Measurements from ENCODE around the gene CALR3.
"Not testable (repeated sequence)": the region's sequence is repeated elsewhere in the genome, so short reads cannot be mapped to it uniquely, and the experiment has no call there.

The CALR3 gene

DNA sequence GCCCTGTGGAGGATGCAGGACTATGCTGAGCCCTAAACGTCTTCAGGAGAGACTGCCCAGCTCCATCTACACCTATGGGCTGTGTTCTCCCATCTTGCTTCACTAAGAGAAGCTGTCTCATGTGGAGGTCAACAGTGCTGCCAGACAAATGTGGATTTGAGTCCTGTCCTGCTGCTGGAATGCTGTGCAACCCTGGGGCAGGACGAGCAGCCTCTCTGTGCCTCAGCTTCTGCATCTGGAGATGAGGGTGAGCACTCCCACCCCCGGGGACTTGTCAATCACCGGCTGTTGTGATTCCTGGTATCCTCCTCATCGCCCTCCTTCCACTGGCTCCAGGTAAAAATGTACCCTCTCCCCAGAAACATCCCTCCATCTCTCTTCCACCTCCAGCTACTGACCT is 40.5 kb downstream of the CALR3 start:
- no peak overlapping the region for H3K4me3 ChIP-seq (ENCODE audit: low read depth, low read length)
- DNase-seq (ENCODE audit: low read depth), result no peak
- TF ChIP-seq, protein P1, sequence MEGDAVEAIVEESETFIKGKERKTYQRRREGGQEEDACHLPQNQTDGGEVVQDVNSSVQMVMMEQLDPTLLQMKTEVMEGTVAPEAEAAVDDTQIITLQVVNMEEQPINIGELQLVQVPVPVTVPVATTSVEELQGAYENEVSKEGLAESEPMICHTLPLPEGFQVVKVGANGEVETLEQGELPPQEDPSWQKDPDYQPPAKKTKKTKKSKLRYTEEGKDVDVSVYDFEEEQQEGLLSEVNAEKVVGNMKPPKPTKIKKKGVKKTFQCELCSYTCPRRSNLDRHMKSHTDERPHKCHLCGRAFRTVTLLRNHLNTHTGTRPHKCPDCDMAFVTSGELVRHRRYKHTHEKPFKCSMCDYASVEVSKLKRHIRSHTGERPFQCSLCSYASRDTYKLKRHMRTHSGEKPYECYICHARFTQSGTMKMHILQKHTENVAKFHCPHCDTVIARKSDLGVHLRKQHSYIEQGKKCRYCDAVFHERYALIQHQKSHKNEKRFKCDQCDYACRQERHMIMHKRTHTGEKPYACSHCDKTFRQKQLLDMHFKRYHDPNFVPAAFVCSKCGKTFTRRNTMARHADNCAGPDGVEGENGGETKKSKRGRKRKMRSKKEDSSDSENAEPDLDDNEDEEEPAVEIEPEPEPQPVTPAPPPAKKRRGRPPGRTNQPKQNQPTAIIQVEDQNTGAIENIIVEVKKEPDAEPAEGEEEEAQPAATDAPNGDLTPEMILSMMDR (IDR thresholded peaks at IDR 0.05; ENCODE audit: control insufficient read depth, extremely low read depth, insufficient read depth), result no peak

DNA sequence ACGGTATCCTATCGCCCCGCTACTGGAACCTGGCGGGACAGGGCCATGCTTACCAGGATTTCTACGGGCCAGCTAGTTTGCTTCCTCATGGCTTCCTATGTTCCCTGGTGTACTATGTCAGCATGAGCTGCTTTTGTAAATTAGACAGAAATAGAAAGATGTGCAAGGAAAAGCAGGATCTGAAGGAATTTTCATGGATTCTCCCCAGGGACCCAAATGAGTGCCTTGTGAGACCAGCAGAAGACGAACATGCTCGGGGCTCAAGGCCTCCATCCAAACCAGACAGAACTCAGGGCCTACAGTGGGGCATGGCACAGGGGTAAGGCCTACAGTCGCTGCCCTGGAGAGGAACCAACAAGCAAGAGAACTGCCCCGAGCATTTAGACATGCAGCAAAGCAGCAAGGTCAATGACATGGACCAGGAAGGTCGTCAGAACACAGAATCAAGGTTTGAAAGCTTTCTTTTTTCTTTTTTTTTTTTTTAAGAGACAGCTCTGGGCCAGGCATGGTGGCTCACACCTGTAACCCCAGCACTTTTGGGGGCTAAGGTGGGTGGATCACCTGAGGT is 41.5 kb downstream of the CALR3 start:
- DNase-seq (ENCODE audit: low read depth), result no peak
- TF ChIP-seq, protein P1 (IDR thresholded peaks at IDR 0.05; ENCODE audit: control insufficient read depth, extremely low read depth, insufficient read depth), result no peak
- no peak overlapping the region for H3K4me3 ChIP-seq (ENCODE audit: low read depth, low read length)

DNA sequence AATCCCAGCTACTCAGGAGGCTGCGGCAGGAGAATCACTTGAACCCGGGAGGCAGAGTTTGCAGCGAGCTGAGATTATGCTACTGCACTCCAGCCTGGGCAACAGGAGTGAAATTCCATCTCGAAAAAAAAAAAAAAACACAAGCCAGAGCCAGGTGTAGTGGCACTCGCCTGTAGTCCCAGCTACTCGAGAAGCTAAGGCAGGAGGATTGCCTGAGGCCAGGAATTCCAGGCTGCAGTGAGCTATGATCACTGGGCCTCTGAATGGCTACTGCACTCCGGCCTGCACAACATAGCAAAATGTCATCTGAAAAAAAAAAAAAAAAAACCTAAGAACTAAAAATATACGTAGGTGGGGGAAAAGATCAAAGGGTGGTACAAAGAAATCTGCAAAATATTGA is 43.6 kb downstream of the CALR3 start:
- H3K4me3 ChIP-seq (ENCODE audit: low read depth, low read length), result no peak overlapping the region
- TF ChIP-seq, protein P1 (IDR thresholded peaks at IDR 0.05; ENCODE audit: control insufficient read depth, extremely low read depth, insufficient read depth), result no peak
- no peak for DNase-seq (ENCODE audit: low read depth)

DNA sequence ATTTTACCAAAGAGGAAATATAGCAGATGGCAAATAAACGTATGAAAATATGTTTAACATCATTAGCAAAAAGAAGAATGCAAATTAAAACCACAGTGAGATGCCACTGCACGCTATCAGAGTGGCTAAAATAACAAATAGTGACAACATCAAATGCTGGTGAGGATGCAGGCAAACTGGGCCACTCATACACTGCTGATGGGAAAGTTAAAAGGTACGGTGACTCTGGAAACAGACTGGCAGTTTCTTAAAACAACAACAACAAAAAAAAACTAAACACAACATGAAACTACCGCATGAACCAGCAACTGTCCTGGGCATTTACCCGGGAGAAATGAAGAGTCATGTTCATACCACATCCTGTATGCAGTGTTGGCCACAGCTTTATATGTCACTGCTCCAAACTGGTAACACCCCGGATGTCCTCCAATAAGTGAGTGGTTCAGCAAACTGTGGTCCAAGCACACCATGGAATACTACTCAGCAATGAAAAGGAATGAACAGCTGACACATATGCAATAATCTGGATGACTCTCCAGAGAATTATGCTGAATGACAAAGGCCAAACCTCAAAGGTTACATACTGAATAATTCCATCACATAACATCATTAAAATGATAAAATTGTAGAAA is 46.5 kb downstream of the CALR3 start:
- no peak overlapping the region for H3K4me3 ChIP-seq (ENCODE audit: low read depth, low read length)
- no peak for DNase-seq (ENCODE audit: low read depth)
- TF ChIP-seq, protein P1 (IDR thresholded peaks at IDR 0.05; ENCODE audit: control insufficient read depth, extremely low read depth, insufficient read depth), result no peak

DNA sequence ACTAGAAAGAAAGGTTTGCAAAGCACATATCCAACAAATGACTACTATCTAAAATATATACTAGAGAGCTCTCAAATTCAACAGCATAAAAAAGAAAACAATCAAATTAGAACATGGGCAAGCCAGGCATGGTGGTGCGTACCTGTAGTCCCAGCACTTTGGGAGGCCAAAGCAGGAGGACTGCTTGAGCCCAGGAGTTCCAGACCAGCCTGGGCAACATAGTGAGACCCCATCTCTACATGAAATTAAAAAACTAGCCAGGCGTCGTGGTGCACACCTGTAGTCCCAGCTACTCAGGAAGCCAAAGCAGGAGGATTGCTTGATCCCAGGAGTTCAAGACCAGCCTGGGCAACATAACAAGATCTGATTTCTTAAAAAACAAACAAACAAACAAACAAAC is 47.1 kb downstream of the CALR3 start:
- not testable (repeated sequence) for H3K4me3 ChIP-seq (ENCODE audit: low read depth, low read length); DNase-seq (ENCODE audit: low read depth)

DNA sequence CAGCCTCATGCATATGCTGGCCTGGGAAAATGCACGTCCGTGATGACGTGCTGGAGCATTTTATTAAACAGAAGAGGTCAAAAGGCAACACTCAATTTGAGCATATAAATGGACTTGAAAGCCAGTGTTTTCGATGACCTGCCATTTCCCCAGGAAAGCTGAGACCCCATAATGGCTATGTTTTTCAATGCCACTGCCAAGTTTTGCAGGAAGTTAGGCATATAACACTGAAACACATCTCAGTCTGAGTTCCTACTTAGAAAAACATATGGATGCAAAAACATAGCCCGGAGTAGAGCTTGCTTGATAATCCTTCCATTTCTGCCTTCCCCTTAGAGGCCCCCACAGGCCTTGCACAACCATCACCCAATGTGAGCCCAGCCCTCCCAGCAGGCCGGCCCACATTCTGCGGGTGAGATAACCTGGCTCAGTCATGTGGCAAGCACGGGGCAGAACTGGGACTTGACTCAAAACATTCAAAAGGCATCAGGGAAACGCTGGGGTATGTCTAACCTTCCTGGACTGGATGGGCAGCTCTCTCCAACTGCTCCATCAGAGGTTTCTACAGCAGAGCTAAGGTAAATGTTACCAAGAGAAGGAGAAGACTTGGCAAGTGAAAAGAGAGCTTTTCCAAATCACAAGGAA is 49.1 kb downstream of the CALR3 start:
- DNase-seq (ENCODE audit: low read depth), result no peak
- TF ChIP-seq, protein P1 (IDR thresholded peaks at IDR 0.05; ENCODE audit: control insufficient read depth, extremely low read depth, insufficient read depth), result no peak
- H3K4me3 ChIP-seq (ENCODE audit: low read depth, low read length), result no peak overlapping the region

DNA sequence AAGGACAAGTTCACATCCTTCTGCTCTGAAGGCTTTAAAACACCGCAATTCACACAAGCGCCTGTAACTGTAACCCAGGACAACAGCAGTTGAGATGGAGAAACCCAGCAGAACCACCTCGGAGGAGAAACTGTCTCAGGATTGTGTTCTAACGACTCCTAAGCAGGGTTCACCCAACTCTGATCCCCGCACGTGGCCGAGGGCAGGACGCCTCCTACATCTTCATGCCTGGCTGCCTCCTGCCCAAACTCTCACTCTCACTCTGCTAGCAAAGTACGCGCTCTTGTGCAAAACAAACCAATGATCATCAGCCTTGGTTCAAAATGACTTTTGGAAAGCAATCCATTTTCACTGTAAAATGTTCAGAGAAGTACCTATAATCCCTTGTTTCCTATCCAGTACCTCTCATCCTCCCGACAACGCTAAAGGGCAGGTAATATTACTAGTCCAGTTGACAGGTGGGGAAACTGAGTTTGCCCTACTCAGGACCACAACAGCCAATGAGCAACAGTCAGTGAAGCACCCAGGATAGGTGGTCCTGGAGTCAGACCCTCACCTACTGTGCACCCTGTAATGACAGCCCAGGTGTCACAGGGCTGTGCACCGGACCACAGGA is 49.8 kb downstream of the CALR3 start:
- H3K4me3 ChIP-seq (ENCODE audit: low read depth, low read length), result no peak overlapping the region
- TF ChIP-seq, protein P1 (IDR thresholded peaks at IDR 0.05; ENCODE audit: control insufficient read depth, extremely low read depth, insufficient read depth), result no peak

More for the DNA sequence above, 49.8 kb downstream of the CALR3 start:
- DNase-seq (ENCODE audit: low read depth), result no peak

Measured in LNCaP clone FGC (cell line).